HEK293 (cell line): Measurements from ENCODE around the gene PCF11.

Source experiments
- BCL11B ChIP-seq: fragments of 450-650 bp; formaldehyde crosslinking; IDR thresholded peaks from 2 replicates; pipeline ENCODE4 v1.5.1; 2016; ENCODE audit warnings: low read depth, missing biosample characterization, missing genetic modification characterization
- SETDB1 ChIP-seq: IDR thresholded peaks from one replicate; pipeline ENCODE4 v1.6.1; 2017; ENCODE audit warnings: mild to moderate bottlenecking, low read length, moderate library complexity, mixed read lengths; ENCODE audit not compliant: insufficient read length
- ZNF10 ChIP-seq: fragments of 450-650 bp; formaldehyde crosslinking; IDR thresholded peaks from 2 replicates; pipeline ENCODE4 v1.5.1; 2017; ENCODE audit warnings: missing biosample characterization, missing genetic modification characterization
- ZNF211 ChIP-seq: fragments of 450-650 bp; formaldehyde crosslinking; IDR thresholded peaks from 2 replicates; pipeline ENCODE4 v1.5.1; 2016; ENCODE audit warnings: low read depth, missing biosample characterization, missing genetic modification characterization
- ZNF404 ChIP-seq: fragments of 450-650 bp; formaldehyde crosslinking; IDR thresholded peaks from 2 replicates; pipeline ENCODE4 v1.5.1; 2017; ENCODE audit warnings: missing biosample characterization, missing genetic modification characterization
- ZNF76 ChIP-seq: fragments of 450-650 bp; formaldehyde crosslinking; IDR thresholded peaks from 2 replicates; pipeline ENCODE4; 2016; ENCODE audit warnings: low read depth, missing biosample characterization, missing genetic modification characterization, borderline replicate concordance
- TF ChIP-seq, protein P1 (sequence below): fragments of 450-650 bp; formaldehyde crosslinking; IDR thresholded peaks from 2 replicates; pipeline ENCODE4 v1.5.1; 2016; ENCODE audit warnings: missing biosample characterization, missing genetic modification characterization

DNA sequence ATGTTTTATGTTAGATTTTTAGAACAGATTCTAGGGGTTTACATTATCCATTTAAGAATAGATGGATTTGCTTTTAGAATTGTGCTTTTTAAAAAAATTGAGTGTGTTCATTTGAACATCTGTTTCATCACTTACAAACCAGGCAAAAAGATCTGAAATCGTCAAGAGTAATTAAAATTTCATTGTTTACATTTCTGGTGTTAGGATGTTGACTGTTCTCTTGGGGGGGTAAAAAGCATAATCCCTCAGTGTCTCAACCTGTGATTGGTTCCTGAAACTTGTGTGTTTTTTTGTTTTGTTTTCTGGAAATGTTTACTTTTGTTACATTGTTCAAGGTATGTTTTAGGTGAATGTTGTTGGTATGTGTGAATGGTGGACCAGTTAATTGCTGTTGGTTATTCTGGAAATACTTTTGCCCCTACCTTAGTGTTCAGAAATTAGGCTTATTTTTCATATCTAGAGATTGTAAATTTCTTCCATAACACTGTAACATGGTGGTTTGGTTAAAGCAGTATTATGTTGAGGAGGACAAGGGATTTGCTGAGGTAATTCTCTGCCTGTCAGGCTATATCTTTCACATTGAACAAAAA is 4.8 kb downstream of the PCF11 start:
- TF ChIP-seq ZNF10 (tag by site-specific recombination) (no peak), ZNF211 (tag by site-specific recombination) (no peak), SETDB1 (no peak), ZNF404 (tag by site-specific recombination) (no peak), ZNF76 (tag by site-specific recombination) (no peak), BCL11B (no peak)
- TF ChIP-seq, protein P1, sequence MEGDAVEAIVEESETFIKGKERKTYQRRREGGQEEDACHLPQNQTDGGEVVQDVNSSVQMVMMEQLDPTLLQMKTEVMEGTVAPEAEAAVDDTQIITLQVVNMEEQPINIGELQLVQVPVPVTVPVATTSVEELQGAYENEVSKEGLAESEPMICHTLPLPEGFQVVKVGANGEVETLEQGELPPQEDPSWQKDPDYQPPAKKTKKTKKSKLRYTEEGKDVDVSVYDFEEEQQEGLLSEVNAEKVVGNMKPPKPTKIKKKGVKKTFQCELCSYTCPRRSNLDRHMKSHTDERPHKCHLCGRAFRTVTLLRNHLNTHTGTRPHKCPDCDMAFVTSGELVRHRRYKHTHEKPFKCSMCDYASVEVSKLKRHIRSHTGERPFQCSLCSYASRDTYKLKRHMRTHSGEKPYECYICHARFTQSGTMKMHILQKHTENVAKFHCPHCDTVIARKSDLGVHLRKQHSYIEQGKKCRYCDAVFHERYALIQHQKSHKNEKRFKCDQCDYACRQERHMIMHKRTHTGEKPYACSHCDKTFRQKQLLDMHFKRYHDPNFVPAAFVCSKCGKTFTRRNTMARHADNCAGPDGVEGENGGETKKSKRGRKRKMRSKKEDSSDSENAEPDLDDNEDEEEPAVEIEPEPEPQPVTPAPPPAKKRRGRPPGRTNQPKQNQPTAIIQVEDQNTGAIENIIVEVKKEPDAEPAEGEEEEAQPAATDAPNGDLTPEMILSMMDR (tag by site-specific recombination): no peak
